Measurements from ENCODE around the gene ACTA1.
"Not testable (repeated sequence)": the region's sequence is repeated elsewhere in the genome, so short reads cannot be mapped to it uniquely, and the experiment has no call there.

The ACTA1 gene

DNA sequence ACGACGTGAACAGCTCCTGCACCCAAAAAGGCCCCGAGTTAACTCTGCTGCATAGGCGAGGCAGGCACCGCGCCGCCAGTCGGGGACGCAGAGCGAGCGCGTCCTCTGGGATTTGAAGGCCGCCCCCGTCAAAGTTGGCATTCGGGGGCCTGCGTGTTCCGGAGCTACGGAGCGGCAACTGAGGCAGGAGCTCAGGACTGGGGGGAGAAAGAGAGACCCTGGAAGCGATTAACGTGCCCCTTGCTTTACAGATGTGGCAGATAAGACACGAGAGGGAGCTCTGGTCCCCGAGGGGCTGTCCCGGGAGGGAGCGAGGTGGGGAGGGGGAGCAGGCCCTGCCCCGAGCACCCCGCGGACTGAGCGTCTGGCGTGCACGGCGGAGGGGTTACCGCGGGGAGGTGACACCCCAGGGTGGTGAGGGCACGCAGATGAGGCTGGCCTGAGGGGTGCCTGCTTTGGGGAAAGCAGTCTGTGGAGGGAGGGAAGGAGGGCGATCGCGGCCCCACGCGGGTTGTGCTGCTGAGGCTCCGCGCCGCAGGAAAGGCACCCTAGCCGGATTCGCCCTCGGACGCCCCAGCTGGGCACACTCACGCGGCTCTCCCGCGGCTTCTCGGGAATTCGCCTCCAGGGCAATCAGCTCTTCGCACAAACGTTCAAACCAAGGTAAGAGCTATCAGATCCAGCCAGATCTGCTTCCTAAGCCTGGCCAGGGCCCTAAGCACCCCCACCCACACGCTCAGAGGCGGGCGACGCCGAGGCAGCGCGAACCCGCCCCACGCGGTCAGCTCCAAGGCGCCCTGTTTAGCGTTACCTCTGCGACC is 26.5 kb downstream of the ACTA1 start:
- DNase-seq, result no peak

DNA sequence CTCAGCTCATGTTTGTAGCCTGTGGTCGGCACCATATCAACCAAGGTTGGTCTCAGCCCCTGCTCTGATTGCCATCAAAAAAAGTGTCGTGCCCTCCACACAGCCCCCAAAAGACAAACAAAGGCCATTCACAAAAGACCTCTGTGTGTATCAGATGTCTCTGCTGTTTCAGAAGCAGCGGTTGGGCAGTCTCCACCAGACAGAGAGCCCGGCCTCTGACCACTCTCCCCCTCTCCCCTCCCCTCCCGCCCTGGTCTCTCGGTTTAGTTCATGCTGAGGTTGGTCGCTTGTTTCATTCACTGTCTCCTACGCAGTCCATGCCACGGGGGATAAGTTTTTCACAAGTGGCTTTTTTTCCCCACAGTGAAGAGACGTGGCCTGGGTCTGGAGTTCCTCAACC is 27.1 kb downstream of the ACTA1 start:
- DNase-seq, result peak; percentile 53

DNA sequence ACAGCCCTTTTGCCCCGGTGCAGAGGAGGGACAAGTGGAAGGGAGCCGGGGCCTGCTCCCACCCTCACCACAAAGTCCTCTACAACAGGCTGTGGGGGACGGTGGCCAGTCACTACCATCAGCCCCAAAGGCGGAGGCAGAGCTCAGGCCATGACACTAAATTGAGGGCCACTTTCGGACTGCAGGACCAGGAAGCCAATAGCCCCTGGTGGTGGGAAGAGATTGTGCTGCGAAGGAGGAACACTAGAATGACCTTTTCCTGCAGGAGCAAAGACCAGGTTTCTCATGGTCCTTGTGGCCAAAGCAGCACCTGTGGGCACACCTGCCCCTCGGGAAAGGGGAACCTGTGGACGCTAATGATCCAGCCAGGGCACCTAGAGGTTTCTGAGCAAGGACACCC is 30.3 kb downstream of the ACTA1 start:
- no peak for DNase-seq

DNA sequence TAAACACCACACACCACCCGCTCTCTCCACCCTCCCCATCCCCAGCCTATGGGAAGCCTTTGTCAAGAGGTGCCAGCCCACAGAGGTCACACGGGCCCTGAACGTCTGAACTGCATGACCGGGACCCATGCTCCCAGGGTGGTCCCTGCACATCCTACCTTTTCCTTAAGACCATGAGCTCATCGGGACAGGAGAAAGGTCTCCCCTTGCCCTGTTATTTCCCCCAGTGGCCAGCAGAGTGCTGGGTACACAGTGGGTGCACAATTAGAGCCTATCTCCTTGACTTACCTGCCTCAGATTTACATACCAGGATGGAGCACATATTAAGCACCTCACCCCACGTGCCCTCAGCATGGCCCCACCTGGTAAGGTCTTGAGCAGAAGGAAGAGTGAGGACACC is 30.9 kb downstream of the ACTA1 start:
- no peak for DNase-seq

DNA sequence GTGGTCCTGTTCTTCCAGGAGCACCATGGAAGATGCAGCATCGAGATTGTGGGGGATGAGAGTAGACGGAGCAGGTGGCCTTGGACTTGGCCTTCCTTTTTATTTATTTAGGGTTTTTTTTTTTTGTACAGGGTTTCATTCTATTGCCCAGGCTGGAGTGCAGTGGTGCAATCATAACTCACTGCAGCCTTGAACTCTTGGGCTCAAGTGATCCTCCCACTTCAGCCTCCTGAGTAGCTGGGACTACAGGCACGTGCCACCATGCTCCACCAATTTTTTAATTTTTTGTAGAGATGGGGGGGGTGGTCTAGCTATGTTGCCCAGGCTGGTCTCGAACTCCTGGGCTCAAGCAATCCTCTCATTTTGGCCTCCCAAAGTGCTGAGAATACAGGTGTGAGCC is 31.6 kb downstream of the ACTA1 start:
- not testable (repeated sequence) for DNase-seq

DNA sequence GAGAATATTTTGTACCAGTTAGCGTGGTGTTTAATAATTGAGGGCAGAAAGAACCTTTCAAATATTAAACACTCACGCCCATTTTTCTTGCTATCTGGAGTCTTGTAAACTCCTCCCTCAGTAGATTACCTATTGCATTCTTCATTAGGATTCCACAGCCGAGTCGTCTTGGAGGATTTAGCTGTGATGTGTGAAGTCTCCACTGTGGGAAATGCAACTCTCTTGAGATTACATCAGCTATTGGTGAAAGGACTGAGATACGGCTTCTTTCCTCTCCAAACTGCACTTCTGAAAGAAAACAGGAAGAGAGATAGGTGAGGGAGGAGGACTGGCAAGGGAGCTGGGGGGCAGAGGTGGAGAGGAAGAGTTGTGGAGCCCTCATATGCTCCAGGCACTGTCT is 36.1 kb downstream of the ACTA1 start:
- no peak for DNase-seq

DNA sequence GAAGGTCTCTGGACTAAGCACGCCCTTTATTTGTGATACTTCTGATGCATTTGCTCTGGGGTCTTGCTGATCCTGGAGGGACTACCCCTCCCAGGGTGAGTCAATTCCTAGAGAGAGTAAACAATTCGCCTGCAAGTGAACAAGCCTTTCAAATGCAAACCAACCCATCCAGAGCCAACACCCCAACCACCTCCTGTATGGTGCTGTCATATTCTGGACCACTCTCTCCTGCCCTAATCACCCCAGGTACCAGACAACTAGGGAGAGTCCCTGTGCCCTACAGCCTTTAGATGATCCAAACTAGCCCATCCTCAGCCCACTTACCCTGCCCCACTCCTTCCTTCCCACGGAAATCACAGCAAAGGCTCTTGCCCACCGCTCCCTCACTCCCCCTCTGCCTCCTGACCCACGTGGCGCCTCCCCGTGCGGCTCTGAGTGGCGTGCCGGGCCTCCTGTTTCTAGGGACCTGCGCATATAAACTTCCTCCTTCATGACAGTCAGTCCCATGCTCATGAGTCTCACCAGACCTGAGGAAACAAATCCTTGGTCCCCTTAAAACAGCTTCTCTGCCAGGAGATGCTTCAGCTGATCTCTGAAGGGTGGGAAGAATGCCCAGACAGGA is 37.2 kb downstream of the ACTA1 start:
- DNase-seq, result no peak

- not testable (repeated sequence) for DNase-seq
These were observed 39.4 kb downstream of the ACTA1 start for GRCh38 chr1:229394517-229394916.

GRCh38 chr1:229392936-229393335 is 41.0 kb downstream of the ACTA1 start:
- DNase-seq, result no peak

DNA sequence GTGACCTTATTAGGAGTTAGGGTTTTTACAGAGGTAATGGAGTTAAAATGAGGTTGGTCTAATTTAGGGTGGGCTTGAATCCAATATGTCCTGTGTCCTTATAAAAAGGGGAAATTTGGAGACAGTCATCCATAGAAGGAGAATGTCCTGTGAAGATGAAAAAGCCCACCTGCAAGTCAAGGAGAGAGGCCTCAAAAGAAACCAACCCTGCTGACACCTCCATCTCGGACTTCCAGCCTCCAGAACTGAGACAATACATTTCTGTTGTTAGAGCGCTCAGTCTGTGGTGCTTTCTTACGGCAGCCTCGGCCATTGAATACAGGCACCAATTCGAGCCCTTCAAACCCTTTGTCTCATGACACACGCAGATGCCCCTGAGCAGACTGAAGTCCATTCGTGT is 43.8 kb downstream of the ACTA1 start:
- DNase-seq, result no peak

DNA sequence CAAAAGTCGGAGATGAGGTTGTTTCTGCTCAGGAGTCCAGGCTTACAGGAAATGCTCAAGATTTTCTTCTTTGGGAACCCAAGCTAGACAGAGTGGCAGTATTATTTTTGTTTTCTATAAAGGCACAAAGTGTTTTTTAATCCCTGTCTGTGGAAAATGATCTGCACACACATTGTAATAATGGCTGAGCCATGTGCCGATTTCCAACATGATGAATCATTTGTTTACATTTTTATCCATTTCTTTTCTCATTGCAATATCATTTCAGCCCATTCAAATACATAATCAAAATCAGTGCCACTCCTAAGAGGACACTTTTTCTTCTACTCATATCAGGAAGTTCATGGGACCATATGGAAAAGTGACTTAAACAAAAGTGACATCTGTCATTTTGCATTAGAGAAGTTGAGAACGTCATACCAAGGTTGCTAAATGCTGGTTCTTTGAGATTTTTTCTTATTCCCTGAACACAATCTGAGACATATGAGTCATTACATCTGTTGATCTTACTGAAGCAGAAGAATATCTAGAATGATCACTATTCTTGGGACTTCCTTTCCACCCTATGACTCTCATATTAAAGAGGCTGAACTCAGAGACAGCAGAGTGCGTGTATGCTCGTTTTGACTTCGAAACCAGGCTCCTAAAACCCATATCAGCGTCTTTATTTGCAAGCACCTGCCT is 44.9 kb downstream of the ACTA1 start:
- no peak for DNase-seq

DNA sequence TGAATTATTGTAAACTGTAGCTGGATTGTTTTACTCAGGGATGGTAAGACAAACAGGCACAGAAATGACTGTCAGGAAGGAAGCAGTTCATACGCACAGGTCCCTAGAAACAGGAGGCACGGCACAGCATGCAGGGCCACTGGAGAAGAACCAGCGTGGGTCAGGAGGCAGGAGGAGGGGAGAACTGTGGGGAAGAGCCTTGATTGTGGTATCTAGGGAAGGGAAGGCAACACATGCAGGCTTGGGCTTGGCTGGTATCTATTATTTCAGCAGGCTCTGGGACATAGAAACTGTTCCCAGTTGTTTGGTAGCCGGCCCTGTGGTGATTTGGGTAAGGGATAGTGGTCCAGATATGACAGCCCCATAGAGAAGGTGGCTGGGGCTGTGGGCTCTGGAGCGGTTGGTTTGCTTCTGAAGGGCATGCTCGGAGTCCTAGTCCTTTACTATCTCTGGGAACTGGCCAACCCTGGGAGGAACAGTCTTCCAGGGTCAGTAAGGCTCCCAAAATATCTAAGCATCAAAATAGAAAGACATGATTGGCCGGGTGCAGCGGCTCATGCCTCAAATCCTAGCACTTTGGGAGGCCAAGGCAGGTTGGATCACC is 47.9 kb downstream of the ACTA1 start:
- DNase-seq, result no peak

- no peak for DNase-seq
These were observed 49.1 kb downstream of the ACTA1 start for GRCh38 chr1:229384822-229385221.

- no peak for DNase-seq
These were observed 49.9 kb downstream of the ACTA1 start for GRCh38 chr1:229383961-229384360.

DNA sequence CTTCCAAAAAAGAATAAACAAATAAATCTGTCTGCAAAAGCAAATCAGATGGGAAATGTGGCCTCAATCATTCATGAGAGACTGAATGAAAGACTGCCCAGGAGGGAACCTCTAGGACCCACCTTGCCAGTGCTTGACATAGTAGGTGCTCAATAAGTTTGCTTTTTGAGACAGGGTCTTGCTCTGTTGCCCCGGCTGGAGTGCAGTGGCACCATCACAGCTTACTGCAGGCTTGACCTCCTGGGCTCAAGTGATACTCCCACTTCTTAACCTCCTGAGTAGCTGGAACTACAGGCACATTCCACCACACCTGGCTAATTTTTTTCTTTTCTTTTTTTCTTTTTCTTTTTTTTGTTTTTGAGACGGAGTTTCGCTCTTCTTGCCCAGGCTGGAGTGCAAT is 50.7 kb downstream of the ACTA1 start:
- DNase-seq, result no peak
